Bronchial epithelial cell (primary cell): ENCODE data around the gene OCSTAMP. TPM values are rescaled to one million over a fixed set of nuclear protein-coding genes. Genes with fewer than 3 reads are reported as not detected.

ENCODE experiments used
- DNase-seq: peaks from one replicate; pipeline ENCODE4 v3.0.0-alpha.2; 2010; ENCODE audit warnings: low read depth
- FAIRE-seq: peaks from 2 replicates; lab custom pipeline; 2011; peaks lifted over from hg19 to GRCh38; lab: Jason Lieb, UNC
- H3K27me3 ChIP-seq: 2 replicates; pipeline ENCODE4 v1.5.1; 2011; ENCODE audit warnings: low read length; ENCODE audit not compliant: control insufficient read depth, insufficient read depth
- H3K36me3 ChIP-seq: 2 replicates; pipeline ENCODE4 v1.5.1; 2011; ENCODE audit warnings: low read length; ENCODE audit not compliant: control insufficient read depth, insufficient read depth
- H3K4me3 ChIP-seq: 2 replicates; pipeline ENCODE4 v1.5.1; 2011; ENCODE audit warnings: mild to moderate bottlenecking, low read depth, low read length, control low read depth
- CTCF ChIP-seq: IDR thresholded peaks from 2 replicates; pipeline ENCODE4 v1.5.1; 2011; ENCODE audit warnings: mild to moderate bottlenecking, moderate library complexity, low read length, control low read depth, inconsistent platforms; ENCODE audit not compliant: insufficient read depth, severe bottlenecking
- total RNA-seq: library from RNA; depleted of rRNA; stranded (reverse); fragments of >200 nt; gene quantifications from 2 replicates; pipeline ENCODE4 v1.2.1, GENCODE V29; 2014

OCSTAMP gene
- total RNA-seq, 1 donor from 2014 or later: not detected

DNA sequence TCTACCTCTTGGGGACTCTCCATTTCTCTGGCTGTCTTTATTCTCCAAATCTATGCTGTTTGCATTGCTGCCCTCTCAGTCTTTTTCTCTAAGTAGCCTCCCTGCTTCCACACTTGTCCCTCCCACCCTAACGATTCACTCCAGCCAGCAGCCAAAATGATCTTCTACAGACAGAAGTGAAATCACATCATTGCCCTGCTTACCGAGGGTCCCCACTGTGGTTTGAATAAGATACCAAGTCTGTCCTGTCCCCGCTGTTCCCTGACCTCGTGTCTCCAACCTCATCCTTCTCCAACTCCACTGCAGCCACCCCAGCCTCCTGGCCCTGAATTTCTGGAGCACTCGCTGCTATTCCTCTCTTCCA is 11.5 kb upstream of the OCSTAMP start:
- no peak for TF ChIP-seq CTCF
- H3K27me3 ChIP-seq: no peaks in the 10 kb centered on the region
- DNase-seq: no peak
- no peaks in the 10 kb centered on the region for H3K36me3 ChIP-seq
- FAIRE-seq: no peak
- H3K4me3 ChIP-seq: no peak overlapping the region

DNA sequence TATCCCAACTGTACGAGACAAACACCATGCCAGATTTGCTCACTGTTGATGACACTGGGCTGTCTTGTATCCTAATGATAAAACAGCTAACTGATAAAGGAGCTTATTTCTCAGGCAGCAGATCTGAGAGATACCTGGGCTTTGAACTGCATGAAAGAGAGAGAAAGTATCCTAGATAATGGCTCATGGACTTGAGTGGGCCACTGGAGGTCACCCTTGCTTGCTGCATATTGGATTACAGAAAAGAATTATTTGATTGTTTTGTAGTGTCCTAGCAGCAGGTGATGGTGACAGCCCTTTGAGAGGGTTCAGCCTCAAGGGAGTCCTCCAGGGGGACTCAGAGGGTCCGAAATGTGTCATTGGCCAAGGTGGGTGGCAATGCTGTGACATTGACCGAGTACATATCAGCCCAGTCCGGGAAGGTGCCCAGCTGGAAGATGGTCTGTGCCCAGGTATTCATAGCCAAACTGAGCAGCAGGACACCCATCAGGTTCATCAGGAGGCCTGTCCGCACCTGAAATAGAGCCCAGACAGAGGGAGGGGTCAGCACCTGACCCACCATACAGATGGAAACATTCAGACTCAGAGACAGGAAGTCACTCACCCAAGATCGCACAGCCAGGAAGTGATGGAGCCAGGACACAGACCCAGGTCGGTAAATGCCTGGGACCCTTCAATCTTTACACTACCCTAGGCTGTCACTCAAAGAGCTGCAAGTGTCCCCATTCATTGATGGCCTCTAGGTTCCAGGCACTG is 9.4 kb upstream of the OCSTAMP start:
- no peak for TF ChIP-seq CTCF
- DNase-seq: no peak
- H3K4me3 ChIP-seq: no peak overlapping the region
- no peaks in the 10 kb centered on the region for H3K27me3 ChIP-seq
- no peak for FAIRE-seq
- no peaks in the 10 kb centered on the region for H3K36me3 ChIP-seq

DNA sequence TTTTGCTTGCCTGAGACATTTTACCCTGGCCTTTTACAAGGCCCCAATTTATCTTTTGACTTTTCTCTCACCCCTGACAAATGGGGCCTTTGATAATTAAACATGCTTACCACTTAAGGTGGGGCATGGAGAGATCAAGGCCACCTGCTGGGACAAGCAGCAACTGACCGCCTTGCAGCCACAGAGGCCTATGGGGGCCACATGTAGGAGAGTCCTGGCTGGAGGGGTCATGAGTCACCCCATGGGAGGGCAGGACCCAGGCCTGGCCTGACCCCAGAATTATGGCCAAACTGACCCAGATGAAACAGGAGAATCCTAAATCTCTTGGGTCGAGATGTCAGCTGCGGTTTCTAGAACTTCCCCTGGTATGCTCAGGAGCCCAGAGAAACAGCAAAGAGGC is 8.5 kb upstream of the OCSTAMP start:
- DNase-seq (no peak), FAIRE-seq (no peak)
- Histone ChIP-seq H3K27me3 (no peaks in the 10 kb centered on the region), H3K4me3 (no peak overlapping the region), H3K36me3 (no peaks in the 10 kb centered on the region)
- TF ChIP-seq CTCF: no peak

DNA sequence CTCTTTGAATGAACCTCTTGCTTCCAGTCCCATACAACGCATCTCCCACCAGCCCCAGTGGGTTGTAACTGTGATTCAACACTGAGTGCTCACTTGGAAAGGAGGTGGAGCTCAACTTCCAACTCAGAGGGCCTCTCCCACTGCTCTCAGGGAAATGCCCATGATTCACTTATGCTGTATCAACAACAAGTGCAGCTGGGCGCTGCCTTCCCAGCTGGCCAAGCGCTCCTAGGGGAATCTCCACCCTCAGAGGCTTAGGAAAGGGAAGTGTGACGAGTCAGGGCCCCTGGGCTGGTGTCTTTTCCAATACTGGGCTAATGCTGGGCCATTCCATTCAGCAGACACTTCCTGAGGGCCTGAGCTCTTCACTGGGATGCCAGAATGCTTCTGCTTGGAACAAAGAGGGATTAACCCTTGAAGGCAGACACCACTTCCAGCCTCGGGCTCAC is 8.1 kb upstream of the OCSTAMP start:
- FAIRE-seq (no peak), DNase-seq (peak; percentile 95)

DNA sequence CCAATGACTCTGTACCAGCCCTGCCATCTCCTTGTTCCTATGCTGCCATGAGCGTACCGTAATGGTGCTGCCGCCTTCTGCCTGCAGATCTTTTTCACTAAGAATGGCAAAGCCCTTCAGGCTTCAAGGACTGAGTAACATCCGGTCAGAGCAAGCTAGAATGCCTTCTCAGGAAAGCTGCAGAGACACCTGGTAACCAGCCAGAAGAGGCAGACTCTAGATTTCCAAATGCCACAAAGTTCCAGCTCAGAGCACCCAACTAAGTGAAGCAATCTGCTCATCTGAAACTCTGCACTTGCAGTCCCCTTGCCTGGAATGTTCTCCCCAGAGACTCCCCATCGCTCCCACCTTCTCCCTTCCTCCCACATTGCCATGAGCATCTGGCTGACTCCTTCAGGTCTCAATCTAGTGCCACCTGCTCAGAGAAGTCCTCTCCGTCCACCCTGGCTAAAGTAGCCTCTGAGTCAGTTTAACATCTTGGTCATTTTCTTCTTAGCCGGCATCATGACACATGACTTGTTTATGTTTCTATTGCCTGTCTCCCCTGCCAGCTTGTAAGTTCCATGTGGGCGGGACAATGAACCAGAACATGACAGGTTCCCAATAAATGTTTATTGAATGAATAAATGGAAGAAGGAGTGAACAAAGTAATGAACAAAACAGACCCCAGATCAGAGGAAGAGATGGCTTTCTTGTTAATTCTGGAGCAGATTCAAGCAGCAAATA is 6.9 kb upstream of the OCSTAMP start:
- Histone ChIP-seq H3K36me3 (no peaks in the 10 kb centered on the region), H3K27me3 (no peaks in the 10 kb centered on the region), H3K4me3 (no peak overlapping the region)
- TF ChIP-seq CTCF: no peak
- DNase-seq (peak; percentile 78), FAIRE-seq (no peak)

More for the DNA sequence above, 8.1 kb upstream of the OCSTAMP start:
- no peak for TF ChIP-seq CTCF
- no peaks in the 10 kb centered on the region for H3K27me3 ChIP-seq
- H3K36me3 ChIP-seq: no peaks in the 10 kb centered on the region
- no peak overlapping the region for H3K4me3 ChIP-seq
